Stomach (tissue), 4 donors: ENCODE data around the gene SLC35B2.

Experiments
- EP300 ChIP-seq: sonication (generic); formaldehyde crosslinking; IDR thresholded peaks from one replicate; pipeline ENCODE4 v1.6.1; 2017; ENCODE audit warnings: antibody characterized with exemption
- POLR2A ChIP-seq, 4 donors: fragments of 450-650 bp; IDR thresholded peaks; one replicate each; pipeline ENCODE4 v1.6.1; 2016; ENCODE audit warnings: antibody characterized with exemption in 4 of 4, control low read depth in 2 of 4, mild to moderate bottlenecking in 1 of 4, moderate library complexity in 1 of 4
- POLR2AphosphoS5 ChIP-seq, 3 donors: sonication (generic); formaldehyde crosslinking; IDR thresholded peaks; one replicate each; pipeline ENCODE4 v1.6.1; 2016; ENCODE audit warnings: antibody characterized with exemption in 3 of 3
- TF ChIP-seq, protein P1 (sequence below), 7 experiments: fragments of 450-650 bp in 4 of 7; fragments of 200-600 bp in 3 of 7; sonication (generic) in 3 of 7; IDR thresholded peaks; one replicate each; pipeline ENCODE4 v1.5.1; 2016 to 2019; ENCODE audit warnings: antibody characterized with exemption in 7 of 7, control low read depth in 2 of 7, mild to moderate bottlenecking in 1 of 7

DNA sequence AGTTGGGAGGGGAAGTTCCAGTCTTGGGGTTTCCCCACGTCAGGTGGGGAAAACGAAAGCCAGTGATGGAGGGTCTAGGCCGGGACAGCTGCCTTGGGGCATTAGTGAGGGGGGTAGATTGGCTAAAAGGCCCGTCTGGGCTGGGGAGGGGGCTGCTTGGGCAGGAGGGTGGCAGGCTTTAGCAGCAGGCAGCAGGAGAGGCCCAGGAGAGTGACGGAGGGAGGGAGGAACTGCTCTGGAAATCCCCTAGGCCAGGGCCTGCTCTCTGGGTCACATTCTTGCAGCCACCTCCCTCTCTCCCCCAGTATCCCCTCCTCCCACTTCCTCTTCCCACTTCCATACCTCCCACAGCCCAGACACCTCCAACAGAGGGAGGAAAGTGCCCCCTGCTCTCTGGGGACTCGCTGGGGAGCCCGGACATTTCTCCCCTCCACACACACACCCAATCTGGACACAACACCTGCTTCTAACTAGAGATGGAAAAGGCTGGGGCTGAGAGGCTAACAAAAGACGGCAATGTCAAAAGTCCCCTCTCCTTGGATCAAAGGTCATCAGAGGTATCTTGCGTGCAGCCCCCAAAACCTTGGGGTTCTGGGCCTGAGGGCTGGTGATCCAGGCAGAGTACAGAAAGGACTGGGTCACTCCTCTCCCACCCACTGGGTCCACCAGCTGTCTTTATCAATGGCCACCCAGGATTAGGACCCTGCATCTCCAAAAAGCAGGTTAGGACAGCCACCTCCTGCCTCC lies 6.2 kb upstream of the SLC35B2 start:
- TF ChIP-seq POLR2A (IDR thresholded peaks at IDR 0.05) (no peak), POLR2AphosphoS5 (IDR thresholded peaks at IDR 0.05) (no peak), EP300 (no peak)
- TF ChIP-seq, protein P1, sequence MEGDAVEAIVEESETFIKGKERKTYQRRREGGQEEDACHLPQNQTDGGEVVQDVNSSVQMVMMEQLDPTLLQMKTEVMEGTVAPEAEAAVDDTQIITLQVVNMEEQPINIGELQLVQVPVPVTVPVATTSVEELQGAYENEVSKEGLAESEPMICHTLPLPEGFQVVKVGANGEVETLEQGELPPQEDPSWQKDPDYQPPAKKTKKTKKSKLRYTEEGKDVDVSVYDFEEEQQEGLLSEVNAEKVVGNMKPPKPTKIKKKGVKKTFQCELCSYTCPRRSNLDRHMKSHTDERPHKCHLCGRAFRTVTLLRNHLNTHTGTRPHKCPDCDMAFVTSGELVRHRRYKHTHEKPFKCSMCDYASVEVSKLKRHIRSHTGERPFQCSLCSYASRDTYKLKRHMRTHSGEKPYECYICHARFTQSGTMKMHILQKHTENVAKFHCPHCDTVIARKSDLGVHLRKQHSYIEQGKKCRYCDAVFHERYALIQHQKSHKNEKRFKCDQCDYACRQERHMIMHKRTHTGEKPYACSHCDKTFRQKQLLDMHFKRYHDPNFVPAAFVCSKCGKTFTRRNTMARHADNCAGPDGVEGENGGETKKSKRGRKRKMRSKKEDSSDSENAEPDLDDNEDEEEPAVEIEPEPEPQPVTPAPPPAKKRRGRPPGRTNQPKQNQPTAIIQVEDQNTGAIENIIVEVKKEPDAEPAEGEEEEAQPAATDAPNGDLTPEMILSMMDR (IDR thresholded peaks at IDR 0.05) = no peak
